Measurements from ENCODE around the gene AQP12A.

- TF ChIP-seq CTCF (IDR thresholded peaks at IDR 0.05) (no peak), EZH2 (IDR thresholded peaks at IDR 0.05; ENCODE audit: borderline replicate concordance, insufficient read depth, low read depth, low read length, poor library complexity, severe bottlenecking) (no peak)
These were observed 45.3 kb upstream of the AQP12A start for GRCh38 chr2:240646176-240646899.
